GM19043 (cell line): ENCODE results near the gene CALCOCO1.
"Not testable (repeated sequence)": the region's sequence is repeated elsewhere in the genome, so short reads cannot be mapped to it uniquely, and the experiment has no call there.

Experiments
- ATAC-seq: cut with Tn5 transposase; IDR thresholded peaks from one replicate; pipeline ENCODE4 v1.9.1; 2021; ENCODE audit warnings: low read depth; ENCODE audit not compliant: unreplicated experiment

The CALCOCO1 gene

GRCh38 chr12:53700567-53700966 is 26.7 kb downstream of the CALCOCO1 start:
- no peak for ATAC-seq

DNA sequence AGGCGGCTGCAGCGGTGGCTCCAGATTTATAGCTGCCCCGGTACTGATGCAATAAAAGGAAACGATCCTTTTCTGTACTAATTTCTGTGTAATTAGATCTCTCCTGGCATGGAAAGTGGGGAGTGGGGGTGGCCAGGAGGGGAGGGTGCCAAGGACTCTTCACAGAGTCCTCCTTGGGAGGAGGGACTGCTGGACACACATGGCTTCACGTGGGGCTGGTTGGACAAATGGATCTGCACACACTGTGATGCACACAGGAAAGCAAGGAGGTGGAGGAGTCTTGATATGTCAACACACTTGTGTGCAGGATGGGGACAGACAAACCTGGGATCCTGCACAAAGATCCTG is 27.6 kb downstream of the CALCOCO1 start:
- no peak for ATAC-seq

DNA sequence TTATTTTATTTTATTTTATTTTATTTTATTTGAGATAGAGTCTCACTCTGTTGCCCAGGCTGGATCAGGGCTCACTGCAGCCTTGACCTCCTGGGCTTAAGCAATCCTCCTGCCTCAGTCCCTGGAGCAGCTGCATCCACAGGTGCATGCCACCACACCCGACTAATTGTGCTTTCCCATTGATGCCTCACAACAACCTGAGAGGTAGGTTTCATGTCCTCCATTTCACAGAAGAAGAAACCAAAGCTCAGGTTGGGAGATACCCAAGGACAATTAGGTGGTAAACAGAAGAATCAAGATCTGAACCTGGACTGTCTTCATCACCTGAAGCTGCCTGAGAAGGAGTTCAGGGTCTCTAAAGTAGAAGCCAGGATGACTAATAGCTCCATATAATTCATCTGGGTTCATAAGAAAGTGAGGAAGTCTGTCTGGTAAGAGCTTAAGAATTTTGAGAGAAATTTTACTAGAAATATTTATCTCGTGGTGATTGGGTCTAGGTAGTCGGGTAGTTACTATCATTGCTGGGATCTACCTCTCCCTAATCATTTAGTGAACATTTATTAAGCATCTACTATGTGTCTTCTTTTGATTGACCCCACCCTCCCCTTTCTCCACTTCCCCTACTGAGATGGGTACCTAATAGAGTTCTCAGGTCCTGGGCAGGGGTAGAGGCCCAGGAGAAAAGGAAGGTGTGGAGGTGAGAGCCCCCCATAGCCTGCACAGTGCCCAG is 28.1 kb downstream of the CALCOCO1 start:
- ATAC-seq, result no peak

DNA sequence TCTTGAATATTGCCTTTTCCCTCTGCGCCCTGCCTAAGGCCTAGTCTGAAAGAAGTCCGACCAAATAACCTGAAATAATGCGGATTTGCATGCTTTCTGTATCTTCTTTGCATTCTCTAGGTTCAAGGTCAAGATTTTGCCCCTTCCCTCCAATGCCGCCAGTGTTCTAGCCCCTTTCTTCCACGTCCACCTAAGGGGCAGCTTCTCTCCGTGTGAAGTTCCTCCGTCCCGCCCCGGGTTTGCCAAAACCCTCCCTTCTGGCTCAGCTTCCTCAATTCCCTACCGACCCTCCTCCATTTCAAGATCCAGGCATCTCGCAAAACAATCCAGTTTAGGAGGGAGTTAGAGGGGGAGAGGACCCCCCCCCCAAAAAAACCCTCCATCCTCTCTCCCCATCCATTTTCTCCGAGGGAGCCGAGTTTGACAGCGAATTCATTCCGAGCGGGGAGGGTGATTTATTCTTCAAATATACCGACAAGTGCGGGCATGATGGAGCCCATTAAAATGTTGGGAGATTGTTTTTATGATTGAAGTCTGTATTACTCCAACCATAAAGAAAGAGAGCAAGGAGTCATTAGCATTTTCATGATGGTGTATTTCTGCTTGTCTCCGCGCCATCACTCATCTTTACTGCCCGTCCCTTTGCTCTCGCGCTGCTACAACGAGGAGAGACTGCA is 30.5 kb downstream of the CALCOCO1 start:
- ATAC-seq, result no peak

DNA sequence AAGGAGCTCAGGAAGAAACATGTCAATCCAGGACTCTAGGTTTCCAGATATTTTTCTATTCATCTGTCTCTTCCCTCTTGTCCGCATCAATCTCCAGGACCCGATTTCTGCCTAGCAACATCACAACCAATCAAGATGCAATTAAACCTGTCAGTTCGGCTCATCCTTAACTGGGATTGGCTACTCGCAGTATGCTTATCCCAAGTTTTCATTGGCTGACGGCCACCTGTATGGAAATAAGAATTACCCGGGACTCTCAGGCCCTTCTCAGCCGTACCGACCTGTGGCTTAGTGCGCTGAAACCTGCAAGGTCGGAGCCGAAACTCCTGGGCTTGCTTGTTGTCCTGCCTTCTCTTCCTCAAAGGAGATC is 31.0 kb downstream of the CALCOCO1 start:
- ATAC-seq, result no peak

GRCh38 chr12:53695152-53696145 is 31.8 kb downstream of the CALCOCO1 start:
- no peak for ATAC-seq

GRCh38 chr12:53694756-53695151 is 32.5 kb downstream of the CALCOCO1 start:
- ATAC-seq, result no peak

- ATAC-seq, result no peak
Measured at GRCh38 chr12:53688134-53688533, 39.1 kb downstream of the CALCOCO1 start.

DNA sequence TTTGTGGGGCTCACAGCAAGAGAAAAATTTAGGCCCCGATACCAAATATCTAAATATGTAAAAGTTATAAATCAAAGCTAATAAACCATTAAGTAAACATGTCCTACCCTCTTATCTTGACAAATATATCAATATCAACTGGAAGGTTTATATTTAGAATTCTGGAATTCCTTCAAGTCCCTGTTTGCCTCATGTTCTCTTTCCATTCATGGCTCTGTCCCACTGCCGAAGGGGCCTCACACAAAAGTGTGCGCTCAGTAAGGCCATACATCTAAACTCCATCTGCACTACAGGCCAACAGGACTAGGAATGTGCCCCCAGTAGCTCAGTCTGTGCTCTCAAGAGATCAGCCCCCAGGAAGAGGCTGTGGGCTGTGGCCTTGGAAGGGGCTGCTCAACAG is 40.8 kb downstream of the CALCOCO1 start:
- ATAC-seq, result no peak

DNA sequence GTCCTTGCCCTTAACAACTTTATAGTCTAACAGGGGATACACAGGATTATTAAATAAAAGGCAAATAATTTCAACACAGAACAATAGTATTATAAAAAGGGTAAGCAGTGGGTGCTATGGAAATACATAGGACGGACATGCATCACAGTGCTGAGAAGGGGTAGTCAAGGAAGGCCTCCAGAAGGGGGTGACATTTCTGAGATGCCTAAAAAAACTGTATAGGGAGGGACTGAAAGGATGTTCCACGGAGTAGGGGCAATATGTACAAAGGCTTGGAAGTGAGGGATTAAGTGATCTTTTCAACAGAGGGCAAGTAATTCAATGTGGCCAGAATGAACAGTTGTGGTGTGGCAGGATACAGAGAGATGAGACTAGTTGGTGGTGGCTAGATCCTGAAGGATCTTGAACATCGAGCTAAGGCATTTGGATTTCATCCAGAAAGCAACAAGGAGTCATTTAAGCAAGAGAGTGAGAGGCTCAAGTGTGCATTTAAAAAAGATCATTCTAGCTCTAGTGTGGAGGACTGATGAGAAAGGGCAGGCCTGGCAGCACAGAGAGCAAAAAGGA is 42.5 kb downstream of the CALCOCO1 start:
- ATAC-seq, result no peak

DNA sequence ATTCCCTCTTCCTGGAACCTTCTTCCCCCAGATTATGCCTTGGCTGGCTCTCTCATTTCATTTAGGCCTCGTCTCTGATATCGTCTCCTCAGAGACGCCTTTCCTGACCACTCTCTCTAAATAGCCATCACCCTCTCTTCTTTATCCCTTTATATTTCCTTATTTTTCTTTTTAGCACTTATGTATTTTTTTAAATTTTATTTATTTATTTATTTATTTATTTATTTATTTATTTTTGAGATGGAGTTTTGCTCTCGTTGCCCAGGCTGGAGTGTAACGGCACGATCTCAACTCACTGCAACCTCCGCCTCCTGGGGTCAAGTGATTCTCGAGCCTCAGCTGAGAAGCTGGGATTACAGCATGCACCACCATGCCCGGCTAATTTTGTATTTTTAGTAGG is 43.3 kb downstream of the CALCOCO1 start:
- no peak for ATAC-seq

- no peak for ATAC-seq
Measured at GRCh38 chr12:53683494-53683893, 43.8 kb downstream of the CALCOCO1 start.

- not testable (repeated sequence) for ATAC-seq
Measured at GRCh38 chr12:53680061-53680460, 47.2 kb downstream of the CALCOCO1 start.

- no peak for ATAC-seq
Measured at GRCh38 chr12:53677800-53678148, 49.5 kb downstream of the CALCOCO1 start.

DNA sequence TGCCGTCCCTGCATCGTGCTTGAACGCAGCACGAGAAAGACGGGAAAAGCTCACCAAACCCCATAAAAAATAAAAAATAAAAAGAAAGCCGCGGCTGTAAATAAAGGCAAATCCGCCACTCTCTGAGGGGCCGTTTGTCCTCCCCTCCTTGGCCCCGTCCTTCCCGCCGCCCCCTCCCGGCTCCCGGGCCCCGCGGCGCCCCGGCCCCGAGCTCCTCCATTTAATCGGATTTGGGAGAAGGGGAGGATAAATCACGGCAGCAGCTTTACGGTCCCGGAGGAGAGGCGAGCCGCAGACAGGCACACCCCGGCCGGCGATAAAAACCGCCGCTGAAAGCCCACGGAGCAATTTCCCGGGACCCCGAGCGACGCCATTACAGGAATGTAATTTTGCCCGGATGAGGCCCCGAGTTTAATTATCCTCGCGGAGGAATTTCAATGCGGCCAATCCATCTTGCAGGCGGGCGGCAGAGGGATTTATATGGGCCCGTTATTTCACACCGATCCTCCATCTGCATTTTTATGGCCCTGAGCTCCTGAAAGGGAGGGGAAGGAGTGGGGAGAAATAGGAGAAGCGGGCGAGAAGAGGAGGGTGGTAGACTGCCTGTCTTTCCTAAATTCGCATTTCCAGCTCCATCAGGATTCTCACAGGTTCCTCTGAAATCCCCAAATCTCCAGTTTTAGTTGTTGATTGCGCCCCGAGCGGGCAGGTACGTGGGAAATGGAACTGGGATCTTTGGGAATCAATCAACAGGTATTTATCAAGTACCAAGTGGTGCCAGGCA is 50.0 kb downstream of the CALCOCO1 start:
- ATAC-seq, result no peak

DNA sequence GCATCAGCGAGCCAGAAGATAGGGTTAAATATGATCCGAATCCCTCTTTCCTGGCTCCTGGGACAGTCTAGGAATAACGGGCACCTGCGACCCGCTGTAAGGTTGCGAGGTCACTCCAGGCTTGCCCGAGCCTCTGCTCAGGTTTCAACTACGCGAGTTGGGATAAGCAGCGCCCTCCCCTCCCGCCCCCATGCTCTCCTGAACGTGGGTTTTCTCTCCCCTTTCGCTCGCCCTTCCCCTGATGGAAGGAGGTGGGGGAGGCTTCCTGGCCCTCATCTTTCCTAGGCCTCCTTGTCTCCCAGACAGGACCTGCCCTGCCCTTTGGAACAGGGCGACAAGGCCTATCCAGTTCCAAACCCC is 50.6 kb downstream of the CALCOCO1 start:
- no peak for ATAC-seq

GRCh38 chr12:53675701-53676607 is 51.3 kb downstream of the CALCOCO1 start, which contains the start of gene ATP5MC2:
Gene ATP5MC2, minus strand, starts transcription at chr12:53676083. Its CDS starts 3,469 bp downstream, at chr12:53672614.
- ATAC-seq, result peak; percentile 91

GRCh38 chr12:53674977-53675700 is 52.1 kb downstream of the CALCOCO1 start:
- ATAC-seq, result no peak

DNA sequence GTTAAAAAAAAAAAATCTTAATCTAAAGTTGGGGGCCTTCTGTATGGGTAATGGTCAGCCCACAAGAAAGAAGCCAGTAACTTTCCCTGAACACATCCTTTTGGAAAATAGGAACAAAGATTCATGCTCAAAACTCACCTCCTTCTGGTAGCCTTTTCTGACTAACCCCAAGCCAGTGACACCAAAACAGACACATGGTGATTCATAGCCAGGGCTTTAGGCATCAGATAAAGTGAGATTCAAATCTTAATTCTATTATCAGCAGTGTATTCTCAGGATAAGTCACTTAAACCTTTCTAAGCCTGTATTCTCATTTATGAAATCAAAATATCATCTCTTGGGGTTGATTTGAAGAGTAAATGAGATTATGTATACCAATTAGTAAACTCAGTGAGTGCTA is 56.3 kb downstream of the CALCOCO1 start:
- ATAC-seq, result no peak
